Measurements from ENCODE around the gene STAC2.
"Not testable (repeated sequence)": the region's sequence is repeated elsewhere in the genome, so short reads cannot be mapped to it uniquely, and the experiment has no call there.

STAC2 gene

GRCh38 chr17:39186481-39187002 lies 39.2 kb downstream of the STAC2 start:
- no peak for DNase-seq

DNA sequence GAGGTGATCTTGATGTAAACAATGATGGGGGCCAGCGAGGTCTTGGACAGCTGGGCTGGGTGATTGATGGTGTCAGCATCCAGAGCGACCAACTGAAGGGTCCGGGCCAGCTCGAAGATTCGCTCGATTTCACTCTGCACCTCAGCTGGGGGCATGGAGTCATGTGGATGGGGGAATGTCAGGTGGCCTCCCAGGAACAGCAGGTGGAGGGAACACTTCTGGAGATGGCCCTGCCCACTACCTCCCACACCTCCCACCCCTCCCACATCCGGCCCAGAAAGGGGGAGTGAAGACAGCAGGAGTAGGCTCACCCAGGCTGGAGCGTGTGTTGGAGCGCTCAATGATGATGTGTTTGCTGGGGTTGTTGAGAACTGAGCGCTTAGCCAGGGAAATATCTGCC lies 42.0 kb downstream of the STAC2 start:
- DNase-seq: no peak

DNA sequence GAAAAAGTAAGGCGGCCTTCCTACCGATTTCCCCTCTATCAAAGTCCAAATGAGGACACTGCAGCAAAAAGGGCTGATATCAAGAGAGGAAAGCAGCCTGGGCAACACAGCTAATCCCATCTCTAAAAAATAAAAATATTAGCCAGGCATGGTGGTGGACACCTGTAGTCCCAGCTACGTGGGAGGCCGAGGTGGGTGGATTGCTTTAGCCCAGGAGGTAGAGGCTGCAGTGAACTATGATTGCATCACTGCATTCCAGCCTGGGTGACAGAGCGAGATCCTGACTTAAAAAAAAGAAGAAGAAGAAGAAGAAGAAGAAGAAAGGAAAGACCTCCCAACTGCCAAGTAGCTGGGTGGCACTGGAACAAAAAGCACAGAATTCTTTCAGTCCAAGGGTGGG lies 42.7 kb downstream of the STAC2 start:
- no peak for DNase-seq

GRCh38 chr17:39181303-39181702 lies 44.4 kb downstream of the STAC2 start:
- DNase-seq: no peak

DNA sequence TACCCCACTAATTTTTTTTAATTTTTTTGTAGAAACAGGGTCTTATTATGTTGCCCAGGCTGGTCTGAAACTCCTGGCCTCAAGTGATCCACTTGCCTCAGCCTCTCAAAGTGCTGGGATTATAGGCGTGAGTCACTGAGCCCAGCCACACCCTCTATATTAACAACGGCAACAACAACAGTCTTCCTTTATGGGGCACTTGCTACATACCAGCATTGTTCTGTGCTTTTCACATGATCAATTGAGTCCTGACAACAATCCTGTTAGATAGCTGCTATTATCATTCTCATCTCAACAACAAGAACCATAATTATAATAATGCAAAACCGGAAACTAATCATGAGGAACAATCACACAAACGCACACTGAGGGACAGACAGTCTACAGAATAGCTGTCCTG lies 47.2 kb downstream of the STAC2 start:
- peak; percentile 49 for DNase-seq

DNA sequence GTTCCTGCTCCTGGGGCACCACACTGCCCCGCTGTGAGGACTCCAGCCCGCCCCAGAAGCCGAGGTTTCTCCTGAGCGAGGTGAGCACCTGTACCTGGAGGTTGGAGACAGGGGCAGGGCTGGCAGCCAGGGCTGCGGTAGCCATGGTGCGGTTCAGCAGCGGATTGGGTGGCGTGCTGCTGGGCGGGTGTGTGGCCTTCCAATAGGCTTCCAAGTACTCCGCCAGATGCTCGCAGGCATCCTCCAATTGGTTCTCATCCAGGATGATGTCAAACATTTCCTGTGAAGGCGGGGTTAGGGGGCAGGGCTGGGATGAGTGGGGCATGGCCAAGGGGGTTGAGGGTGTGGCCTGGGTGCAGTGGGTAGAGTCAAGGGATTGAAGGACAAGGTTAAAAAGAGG lies 48.5 kb downstream of the STAC2 start:
- no peak for DNase-seq

DNA sequence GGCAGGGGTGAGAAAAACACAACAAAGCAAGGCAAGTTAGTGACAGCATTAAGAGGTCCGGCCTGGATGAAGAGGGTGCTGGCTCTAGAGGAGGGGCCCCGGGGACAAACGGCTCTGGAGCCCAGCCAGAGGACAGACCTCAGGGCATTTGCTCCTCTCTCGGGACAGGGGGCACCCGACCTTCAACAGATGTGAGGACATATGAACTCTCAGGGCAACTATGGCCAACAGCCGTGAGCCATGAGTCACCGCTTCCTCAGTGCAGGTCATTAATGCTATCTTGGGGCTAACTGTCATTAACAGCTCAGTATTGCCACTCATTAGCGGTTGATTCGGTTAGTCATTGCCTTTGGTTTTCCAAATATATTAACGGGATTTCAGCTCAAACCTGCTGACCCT lies 50.1 kb downstream of the STAC2 start:
- no peak for DNase-seq

DNA sequence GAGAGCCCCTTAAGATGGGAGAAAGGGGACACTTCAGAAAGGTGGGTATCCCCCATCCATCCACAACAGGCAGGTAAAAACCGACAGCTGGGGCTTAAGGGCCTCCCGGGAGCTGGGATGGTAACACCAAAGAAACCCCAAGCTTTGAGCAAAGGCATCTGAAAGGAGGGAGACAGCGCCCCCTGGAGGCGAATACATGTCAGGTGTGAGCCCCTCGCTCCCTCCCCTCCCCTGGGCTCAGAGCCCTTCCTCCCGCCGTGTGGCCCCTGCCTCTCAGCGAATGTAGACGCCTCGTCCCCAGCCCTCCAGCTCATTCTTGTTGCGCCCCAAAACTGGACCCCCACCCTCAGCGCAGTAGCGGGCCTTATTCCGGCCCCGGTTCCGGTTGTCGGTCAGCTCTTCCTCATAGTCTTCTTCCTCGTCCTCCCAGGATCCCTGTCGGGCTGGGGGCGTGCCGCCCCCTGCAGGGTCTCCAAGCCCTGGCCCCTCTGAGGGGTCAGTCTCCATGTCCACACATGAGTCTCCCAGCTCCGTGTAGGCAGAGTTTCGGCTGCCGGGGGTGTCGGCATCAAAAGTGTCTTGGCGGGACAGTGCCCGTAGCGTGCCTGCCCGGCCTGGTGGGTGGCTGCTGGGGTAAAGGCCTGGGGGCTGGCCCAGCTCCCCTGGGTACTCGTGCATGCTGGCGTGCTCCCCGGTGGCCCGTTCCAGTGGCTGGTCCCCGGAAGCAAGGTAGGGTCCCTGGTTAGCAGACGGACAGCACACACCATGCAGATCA lies 50.6 kb downstream of the STAC2 start:
- peak; percentile 67 for DNase-seq

DNA sequence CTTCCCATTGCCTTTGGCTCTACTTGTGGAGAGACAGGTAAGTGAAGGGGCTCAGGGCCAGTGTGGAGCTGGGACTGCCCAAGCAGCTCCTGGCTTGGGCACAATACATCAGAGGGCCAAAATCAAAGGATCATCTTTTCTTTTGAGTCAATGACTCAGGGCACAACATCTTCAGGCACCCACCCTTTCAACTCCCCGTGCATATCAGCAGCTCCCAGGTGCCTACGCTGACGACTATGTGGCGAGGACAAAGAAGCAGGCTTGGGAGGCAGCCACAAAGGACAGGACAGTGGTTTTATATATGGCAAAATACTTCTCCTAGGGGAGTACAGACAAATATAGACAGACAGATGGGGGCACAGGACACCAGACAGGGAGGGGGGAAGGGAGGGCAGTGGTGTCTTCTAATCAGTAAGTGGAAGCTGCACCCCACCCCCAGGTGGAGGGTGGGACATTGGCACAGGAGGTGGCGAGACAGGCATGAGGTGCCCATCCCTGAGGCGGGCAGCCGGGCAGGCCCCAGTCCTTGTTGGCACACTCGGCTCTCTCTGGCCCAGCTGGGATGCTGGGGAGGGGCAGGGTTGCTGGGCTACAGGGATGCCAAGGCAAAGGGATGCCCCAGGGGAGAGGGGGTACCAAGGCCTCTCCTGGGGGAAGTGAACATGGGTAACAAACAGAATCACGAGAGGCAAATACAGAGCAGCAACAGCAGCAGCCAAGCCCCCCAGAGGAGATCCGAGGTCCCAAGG lies 52.0 kb downstream of the STAC2 start:
- no peak for DNase-seq

DNA sequence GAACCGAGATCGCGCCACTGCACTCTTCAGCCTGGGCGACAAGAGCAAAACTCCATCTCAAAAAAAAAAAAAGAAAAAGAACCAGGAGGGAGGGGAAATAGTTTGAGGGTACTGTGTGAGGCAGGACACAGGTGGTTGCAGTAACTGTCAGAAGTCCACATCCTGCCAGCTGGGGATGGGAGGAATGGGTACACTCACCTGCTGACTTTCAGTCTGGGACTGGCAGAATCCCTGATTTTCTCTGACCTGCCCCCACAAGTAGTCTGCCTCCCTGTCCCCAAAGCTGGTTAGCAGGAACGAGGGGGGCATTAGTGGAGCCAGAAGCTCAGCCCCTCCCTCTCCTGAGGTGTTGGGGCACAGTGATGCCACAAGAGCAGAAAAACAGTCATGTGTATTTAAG lies 52.7 kb downstream of the STAC2 start:
- no peak for DNase-seq

DNA sequence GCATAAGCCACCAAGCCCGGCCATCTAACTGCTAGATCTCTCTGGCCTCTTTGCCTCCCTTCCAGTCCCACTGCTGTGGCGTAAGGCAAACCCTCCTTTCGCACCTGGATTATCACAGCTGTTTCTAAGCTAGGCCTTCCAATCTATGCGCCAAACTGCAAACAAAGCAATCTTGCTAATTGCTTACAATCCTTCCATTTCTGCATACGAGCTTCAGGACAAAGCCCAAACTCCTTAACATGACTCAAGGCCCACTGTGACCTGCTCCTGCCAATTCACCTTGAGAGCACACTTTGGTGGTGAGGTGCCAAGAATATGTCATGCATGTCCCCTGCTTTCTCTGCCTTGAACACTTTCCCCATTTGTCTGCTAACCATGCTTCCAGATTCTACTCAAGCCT lies 53.8 kb downstream of the STAC2 start:
- no peak for DNase-seq

DNA sequence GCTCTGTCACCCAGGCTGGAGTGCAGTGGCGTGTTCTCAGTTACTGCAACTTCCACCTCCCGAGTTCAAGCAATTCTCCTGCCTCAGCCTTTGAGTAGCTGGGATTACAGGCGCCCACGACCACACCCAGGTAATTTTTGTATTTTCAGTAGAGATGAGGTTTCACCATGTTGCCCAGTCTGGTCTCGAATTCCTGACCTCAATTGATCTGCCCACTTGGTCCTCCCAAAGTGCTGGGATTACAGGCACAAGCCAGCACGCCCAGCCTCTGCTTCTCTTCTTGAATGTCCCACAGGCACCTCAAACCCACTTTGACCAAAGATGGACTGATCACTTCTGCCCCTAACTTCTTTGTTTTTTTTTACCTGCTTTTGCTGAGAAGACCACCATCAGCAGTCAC lies 55.2 kb downstream of the STAC2 start:
- no peak for DNase-seq

- no peak for DNase-seq
Observed at GRCh38 chr17:39170109-39170508, 55.6 kb downstream of the STAC2 start.

- no peak for DNase-seq
Observed at GRCh38 chr17:39169518-39169917, 56.2 kb downstream of the STAC2 start.

- no peak for DNase-seq
Observed at GRCh38 chr17:39169101-39169500, 56.6 kb downstream of the STAC2 start.

DNA sequence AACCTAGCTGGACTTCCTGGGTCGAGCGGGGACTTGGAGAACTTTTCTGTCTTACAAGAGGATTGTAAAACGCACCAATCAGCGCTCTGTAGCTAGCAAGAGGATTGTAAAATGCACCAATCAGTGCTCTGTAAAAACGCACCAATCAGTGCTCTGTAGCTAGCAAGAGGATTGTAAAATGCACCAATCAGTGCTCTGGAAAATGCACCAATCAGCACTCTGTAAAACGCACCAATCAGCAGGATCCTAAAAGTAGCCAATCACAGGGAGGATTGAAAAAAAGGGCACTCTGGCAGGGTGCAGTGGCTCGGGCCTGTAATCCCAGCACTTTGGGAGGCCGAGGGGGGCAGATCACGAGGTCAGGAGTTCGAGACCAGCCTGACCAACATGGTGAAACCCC lies 57.2 kb downstream of the STAC2 start:
- not testable (repeated sequence) for DNase-seq

- no peak for DNase-seq
Observed at GRCh38 chr17:39167476-39167875, 58.3 kb downstream of the STAC2 start.

GRCh38 chr17:39166437-39167335 lies 59.1 kb downstream of the STAC2 start:
- DNase-seq: no peak

GRCh38 chr17:39165841-39166349 lies 59.9 kb downstream of the STAC2 start, which contains the start of gene ARL5C:
Gene ARL5C (minus strand): TSS chr17:39166161. CDS start chr17:39165760, 401 bp downstream.
- DNase-seq: no peak

DNA sequence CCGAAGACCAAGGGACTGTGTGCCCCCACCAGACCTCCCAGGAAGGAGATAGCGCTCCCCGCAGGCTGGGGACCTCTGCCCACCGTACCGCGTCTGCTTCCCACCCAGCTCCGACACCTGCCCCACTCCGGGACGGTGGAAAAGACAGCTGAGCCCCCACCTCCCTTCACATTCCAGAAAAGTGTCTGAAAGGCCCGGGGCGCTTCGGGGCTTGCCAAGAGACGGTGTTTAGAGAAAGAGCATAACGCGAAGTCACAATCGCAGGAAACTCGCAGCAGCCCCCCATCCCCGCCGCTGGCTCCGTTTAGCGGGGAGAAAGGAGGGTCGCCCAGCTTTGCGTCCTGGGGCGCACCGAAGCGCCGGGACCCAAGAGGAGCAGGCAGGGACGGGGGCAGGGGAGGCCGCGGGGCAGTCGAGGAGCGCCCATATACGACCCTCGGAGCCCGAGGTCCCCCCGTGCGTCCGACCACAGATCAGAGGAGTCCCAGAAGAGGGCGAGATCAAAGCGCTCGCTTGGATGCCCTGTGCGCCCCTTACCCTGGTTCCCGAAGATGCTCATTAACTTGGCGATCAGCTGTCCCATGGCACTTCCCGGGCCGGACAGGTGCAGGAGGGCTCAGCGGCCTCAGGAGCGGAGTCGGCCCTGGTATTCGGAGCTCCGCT lies 60.4 kb downstream of the STAC2 start:
- no peak for DNase-seq

DNA sequence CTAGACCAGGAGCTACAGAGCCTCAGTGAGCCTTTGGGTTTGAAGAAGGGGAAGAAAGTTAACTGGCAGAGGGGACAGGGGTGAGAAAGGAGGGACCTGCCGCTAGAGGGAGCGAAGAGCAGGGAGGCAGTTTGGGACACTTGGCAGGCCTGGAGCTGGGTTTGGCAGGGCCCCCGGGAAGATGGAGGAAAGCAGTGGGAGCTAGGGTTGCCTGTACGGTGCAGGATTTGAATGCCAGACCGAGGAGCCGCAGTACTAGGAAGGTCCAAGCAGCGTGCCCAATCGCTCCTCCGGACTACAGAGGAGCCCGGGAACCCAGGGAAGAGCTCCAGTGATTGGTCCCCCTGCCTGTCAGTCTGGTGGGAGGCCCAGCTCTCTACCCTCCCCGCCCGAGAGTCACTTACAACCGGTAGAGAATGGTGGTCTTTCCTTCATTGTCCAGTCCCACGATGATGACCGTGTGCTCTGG lies 61.0 kb downstream of the STAC2 start:
- DNase-seq: peak; percentile 95

GRCh38 chr17:39161962-39162361 lies 63.8 kb downstream of the STAC2 start:
- DNase-seq: no peak

All from EL (cell line).